Measurements from ENCODE around the gene SDHAF2.
"Not testable (repeated sequence)": the region's sequence is repeated elsewhere in the genome, so short reads cannot be mapped to it uniquely, and the experiment has no call there.

Gene SDHAF2

GRCh38 chr11:61447601-61448551 is 18.0 kb downstream of the SDHAF2 start:
- no peak for DNase-seq (ENCODE audit: low spot score)
- TF ChIP-seq, protein P1, sequence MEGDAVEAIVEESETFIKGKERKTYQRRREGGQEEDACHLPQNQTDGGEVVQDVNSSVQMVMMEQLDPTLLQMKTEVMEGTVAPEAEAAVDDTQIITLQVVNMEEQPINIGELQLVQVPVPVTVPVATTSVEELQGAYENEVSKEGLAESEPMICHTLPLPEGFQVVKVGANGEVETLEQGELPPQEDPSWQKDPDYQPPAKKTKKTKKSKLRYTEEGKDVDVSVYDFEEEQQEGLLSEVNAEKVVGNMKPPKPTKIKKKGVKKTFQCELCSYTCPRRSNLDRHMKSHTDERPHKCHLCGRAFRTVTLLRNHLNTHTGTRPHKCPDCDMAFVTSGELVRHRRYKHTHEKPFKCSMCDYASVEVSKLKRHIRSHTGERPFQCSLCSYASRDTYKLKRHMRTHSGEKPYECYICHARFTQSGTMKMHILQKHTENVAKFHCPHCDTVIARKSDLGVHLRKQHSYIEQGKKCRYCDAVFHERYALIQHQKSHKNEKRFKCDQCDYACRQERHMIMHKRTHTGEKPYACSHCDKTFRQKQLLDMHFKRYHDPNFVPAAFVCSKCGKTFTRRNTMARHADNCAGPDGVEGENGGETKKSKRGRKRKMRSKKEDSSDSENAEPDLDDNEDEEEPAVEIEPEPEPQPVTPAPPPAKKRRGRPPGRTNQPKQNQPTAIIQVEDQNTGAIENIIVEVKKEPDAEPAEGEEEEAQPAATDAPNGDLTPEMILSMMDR (IDR thresholded peaks at IDR 0.05; ENCODE audit: extremely low read depth, missing control alignments) = no peak

DNA sequence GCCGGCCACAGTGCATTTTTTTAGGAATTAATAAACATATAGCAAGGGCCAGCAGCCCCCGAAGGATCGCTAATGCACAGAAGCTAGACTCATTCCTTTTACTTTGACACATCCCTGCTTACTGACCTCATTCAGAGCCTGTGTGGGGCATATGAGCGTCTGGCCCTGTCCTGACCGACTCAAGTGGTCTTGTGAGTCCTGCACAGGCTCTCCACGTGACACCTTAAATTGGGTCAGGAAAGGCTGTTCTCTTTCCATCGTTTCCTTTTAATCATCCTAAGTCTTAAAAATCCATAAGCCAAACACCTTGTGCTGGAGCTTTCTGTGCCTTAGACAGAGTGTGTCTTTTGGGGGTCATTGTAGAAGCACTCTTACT is 18.6 kb downstream of the SDHAF2 start:
- no peak for DNase-seq (ENCODE audit: low spot score)
- TF ChIP-seq, protein P1 (IDR thresholded peaks at IDR 0.05; ENCODE audit: extremely low read depth, missing control alignments) = no peak

GRCh38 chr11:61452825-61453224 is 22.9 kb downstream of the SDHAF2 start:
- TF ChIP-seq, protein P1 (IDR thresholded peaks at IDR 0.05; ENCODE audit: extremely low read depth, missing control alignments) = no peak
- no peak for DNase-seq (ENCODE audit: low spot score)

DNA sequence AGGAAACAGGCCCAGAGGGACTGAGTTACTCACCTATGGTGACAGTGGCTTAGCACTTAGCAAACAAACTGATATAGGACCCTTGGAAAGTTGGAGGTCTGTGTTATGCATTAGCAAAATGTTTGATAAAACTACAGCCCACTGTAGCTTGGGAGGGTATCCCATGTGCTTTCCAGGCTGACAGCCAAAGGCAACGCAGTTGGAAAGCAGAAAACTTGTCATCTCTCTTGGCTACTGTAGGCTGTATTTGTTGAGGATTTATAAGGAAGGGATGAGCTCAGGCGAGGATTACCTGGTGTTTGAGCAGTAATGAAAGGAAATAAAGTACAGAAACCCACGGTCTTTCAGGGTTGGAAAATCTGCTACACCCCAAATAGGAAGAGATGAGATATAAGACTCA is 23.8 kb downstream of the SDHAF2 start:
- TF ChIP-seq, protein P1 (IDR thresholded peaks at IDR 0.05; ENCODE audit: extremely low read depth, missing control alignments) = no peak
- DNase-seq (ENCODE audit: low spot score) = no peak

- TF ChIP-seq, protein P1 (IDR thresholded peaks at IDR 0.05; ENCODE audit: extremely low read depth, missing control alignments) = no peak
- DNase-seq (ENCODE audit: low spot score) = no peak
Measured at GRCh38 chr11:61454520-61454919, 24.6 kb downstream of the SDHAF2 start.

DNA sequence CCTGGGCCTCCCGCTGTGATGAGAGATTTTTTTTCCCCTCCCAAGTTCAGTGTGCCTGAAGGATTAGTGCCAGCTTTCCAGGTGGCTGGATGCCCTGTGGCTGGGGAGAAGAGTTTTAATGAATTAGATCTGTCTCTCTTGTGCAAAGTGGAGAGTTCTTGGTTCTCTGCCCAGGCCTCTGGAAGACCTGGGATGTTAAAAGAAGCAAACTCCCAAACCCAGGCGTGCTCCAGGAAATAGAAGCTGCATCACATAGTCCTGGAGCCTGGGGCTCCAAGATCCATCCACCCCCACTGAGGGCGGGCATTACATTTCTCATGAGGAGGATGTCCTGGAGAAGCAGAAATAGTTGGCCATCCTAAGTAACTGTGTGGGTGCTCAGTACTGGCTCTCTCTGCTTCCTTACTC is 30.6 kb downstream of the SDHAF2 start:
- TF ChIP-seq, protein P1 (IDR thresholded peaks at IDR 0.05; ENCODE audit: extremely low read depth, missing control alignments) = no peak
- DNase-seq (ENCODE audit: low spot score) = no peak

DNA sequence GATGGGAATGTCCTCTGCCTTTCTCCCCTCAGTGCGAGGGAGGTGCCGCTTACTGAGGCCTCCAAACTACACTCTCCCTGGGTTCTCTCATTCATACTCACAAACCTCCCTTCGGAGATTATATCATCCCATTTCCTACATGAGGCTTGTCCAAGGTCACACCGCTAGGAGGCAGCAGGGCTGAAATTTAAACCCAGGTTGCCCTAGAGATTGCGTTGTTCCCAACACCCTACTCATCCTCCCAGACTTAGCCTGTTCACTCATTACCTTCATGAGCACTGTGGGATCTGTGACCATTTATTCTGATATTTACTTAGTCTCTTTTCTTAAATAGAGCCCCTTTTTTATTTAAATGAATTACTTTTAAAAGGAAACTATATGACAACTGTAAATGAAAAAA is 31.1 kb downstream of the SDHAF2 start:
- TF ChIP-seq, protein P1 (IDR thresholded peaks at IDR 0.05; ENCODE audit: extremely low read depth, missing control alignments) = no peak
- DNase-seq (ENCODE audit: low spot score) = no peak

DNA sequence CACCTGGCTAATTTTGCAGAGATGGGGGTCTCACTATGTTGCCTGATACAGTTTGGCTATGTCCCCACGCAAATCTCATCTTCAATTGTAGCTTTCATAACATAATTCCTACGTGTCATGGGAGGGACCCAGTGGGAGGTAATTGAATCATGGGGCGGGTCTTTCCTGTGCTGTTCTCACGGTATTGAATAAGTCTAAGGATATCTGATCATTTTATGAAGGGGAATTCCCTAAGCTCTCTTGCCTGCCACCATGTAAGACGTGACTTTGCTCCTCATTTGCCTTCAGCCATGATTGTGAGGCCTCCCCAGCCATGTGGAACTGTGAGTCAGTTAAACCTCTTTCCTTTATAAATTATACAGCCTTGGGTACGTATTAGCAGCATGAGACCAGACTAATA is 37.7 kb downstream of the SDHAF2 start:
- not testable (repeated sequence) for DNase-seq (ENCODE audit: low spot score)

All from GM20000 (cell line).